ENCODE data around the gene PRKG1. TPM values are rescaled to one million over a fixed set of nuclear protein-coding genes. Genes with fewer than 3 reads are reported as not detected.

The PRKG1 gene
- total and polyA plus RNA-seq, 2 experiments from 2014 or later, result 18.2 to 21.1 TPM

- TF ChIP-seq ZNF462 (CRISPR knock-in tag; IDR thresholded peaks at IDR 0.05) (no peak), STAT1 (IDR thresholded peaks at IDR 0.05; ENCODE audit: unreplicated experiment) (no peak), CREB1 (CRISPR knock-in tag; IDR thresholded peaks at IDR 0.05; ENCODE audit: low read depth) (no peak), JUNB (IDR thresholded peaks at IDR 0.05; ENCODE audit: unreplicated experiment) (no peak), REST (IDR thresholded peaks at IDR 0.05; ENCODE audit: unreplicated experiment) (no peak), ZNF331 (CRISPR knock-in tag; IDR thresholded peaks at IDR 0.05; ENCODE audit: low read depth) (no peak)
These were observed 1242.2 kb downstream of the PRKG1 start (continued) for GRCh38 chr10:52316500-52316899.

Data from GM23338 (cell line).